ENCODE data around the gene DDX49. TPM values are rescaled to one million over a fixed set of nuclear protein-coding genes. Genes with fewer than 3 reads are reported as not detected.
A peak's percentile ranks its signal among the peaks of the same experiment; 100 is the strongest.

The DDX49 gene
- total and polyA plus RNA-seq, 9 of the 15 experiments (the other 6 are each of a cell fraction or from before 2014, with no cell fraction given), result 1.1 to 113 (median 45.7) TPM

- no peak for TF ChIP-seq FUS (optimal IDR thresholded peaks at IDR 0.05; ENCODE audit: low read depth, low read length)
- peak; percentile 15 for TF ChIP-seq TBP (optimal IDR thresholded peaks at IDR 0.05; ENCODE audit: low read depth, low read length)
- no peak for TF ChIP-seq SMARCE1 (IDR thresholded peaks at IDR 0.05)
- TF ChIP-seq ZFX (CRISPR knock-in tag; IDR thresholded peaks at IDR 0.05), result peak; percentile 61
- TF ChIP-seq KLF6 (CRISPR knock-in tag; IDR thresholded peaks at IDR 0.05; ENCODE audit: borderline replicate concordance), result no peak
- TF ChIP-seq ZBTB1 (CRISPR knock-in tag; IDR thresholded peaks at IDR 0.05; ENCODE audit: borderline replicate concordance, low read depth), result 0 out of 2 replicates have a peak, but pooled peaks have one; percentile 33
- TF ChIP-seq, protein P1, sequence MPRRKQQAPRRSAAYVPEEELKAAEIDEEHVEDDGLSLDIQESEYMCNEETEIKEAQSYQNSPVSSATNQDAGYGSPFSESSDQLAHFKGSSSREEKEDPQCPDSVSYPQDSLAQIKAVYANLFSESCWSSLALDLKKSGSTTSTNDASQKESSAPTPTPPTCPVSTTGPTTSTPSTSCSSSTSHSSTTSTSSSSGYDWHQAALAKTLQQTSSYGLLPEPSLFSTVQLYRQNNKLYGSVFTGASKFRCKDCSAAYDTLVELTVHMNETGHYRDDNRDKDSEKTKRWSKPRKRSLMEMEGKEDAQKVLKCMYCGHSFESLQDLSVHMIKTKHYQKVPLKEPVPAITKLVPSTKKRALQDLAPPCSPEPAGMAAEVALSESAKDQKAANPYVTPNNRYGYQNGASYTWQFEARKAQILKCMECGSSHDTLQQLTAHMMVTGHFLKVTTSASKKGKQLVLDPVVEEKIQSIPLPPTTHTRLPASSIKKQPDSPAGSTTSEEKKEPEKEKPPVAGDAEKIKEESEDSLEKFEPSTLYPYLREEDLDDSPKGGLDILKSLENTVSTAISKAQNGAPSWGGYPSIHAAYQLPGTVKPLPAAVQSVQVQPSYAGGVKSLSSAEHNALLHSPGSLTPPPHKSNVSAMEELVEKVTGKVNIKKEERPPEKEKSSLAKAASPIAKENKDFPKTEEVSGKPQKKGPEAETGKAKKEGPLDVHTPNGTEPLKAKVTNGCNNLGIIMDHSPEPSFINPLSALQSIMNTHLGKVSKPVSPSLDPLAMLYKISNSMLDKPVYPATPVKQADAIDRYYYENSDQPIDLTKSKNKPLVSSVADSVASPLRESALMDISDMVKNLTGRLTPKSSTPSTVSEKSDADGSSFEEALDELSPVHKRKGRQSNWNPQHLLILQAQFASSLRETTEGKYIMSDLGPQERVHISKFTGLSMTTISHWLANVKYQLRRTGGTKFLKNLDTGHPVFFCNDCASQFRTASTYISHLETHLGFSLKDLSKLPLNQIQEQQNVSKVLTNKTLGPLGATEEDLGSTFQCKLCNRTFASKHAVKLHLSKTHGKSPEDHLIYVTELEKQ (CRISPR knock-in tag; IDR thresholded peaks at IDR 0.05), result no peak
- no peak for TF ChIP-seq IRF9 (tag; IDR thresholded peaks at IDR 0.05)
- peak; percentile 8; the same call in 1 of the 2 replicates for TF ChIP-seq PHF8 (IDR thresholded peaks at IDR 0.05; ENCODE audit: borderline replicate concordance, low read length)
- 0 out of 2 replicates have a peak, but pooled peaks have one; percentile 25 for TF ChIP-seq ZBTB2 (IDR thresholded peaks at IDR 0.05)
- TF ChIP-seq RBFOX2 (IDR thresholded peaks at IDR 0.05; ENCODE audit: low read depth, low read length), result peak; percentile 48; the same call in 1 of the 2 replicates
- TF ChIP-seq HINFP (tag; conservative IDR thresholded peaks at IDR 0.05; ENCODE audit: low read depth), result 0 out of 2 replicates have a peak, but pooled peaks have one; percentile 15
- peak; percentile 50 to 77 for TF ChIP-seq RAD21 (CRISPR knock-in tag; conservative IDR thresholded peaks at IDR 0.05 in 1 of 2, IDR thresholded peaks at IDR 0.05 in 1 of 2)
- peak; percentile 63; the same call in 1 of the 2 replicates for TF ChIP-seq STAG1 (CRISPR knock-in tag; IDR thresholded peaks at IDR 0.05; ENCODE audit: borderline replicate concordance)
- TF ChIP-seq MNT (conservative IDR thresholded peaks at IDR 0.05), result peak in 1 of 2 experiments; percentile 59; a peak in 1 of 4 replicates
- TF ChIP-seq L3MBTL2 (IDR thresholded peaks at IDR 0.05), result 0 out of 2 replicates have a peak, but pooled peaks have one; percentile 60
- TF ChIP-seq LCOR (CRISPR knock-in tag; IDR thresholded peaks at IDR 0.05), result 0 out of 2 replicates have a peak, but pooled peaks have one; percentile 49
These were observed 24.3 kb upstream of the DDX49 start (continued) for GRCh38 chr19:18895038-18895823.

All from K562 (cell line).